Nephron (organoid): ENCODE results near the gene NEDD4.

Experiments
- H3K27ac Mint-ChIP-seq, 3 experiments: 2 replicates each; pipeline ENCODE4 v1.8.0; 2020; ENCODE audit warnings: mixed read lengths in 3 of 3, mild to moderate bottlenecking in 2 of 3, moderate library complexity in 1 of 3
- H3K27me3 Mint-ChIP-seq: 2 replicates; pipeline ENCODE4 v1.8.0; 2021; ENCODE audit warnings: low read depth, mild to moderate bottlenecking, moderate library complexity, mixed read lengths
- H3K36me3 Mint-ChIP-seq: 2 replicates; pipeline ENCODE4 v1.8.0; 2020; ENCODE audit warnings: low read depth, mixed read lengths
- H3K4me1 Mint-ChIP-seq: 2 replicates; pipeline ENCODE4 v1.8.0; 2020; ENCODE audit warnings: mixed read lengths
- H3K4me3 Mint-ChIP-seq, 3 experiments: 2 replicates each; pipeline ENCODE4 v1.8.0; 2020; ENCODE audit warnings: mild to moderate bottlenecking in 3 of 3, mixed read lengths in 3 of 3, moderate library complexity in 2 of 3
- H3K9me3 Mint-ChIP-seq: 2 replicates; pipeline ENCODE4 v1.8.0; 2020; ENCODE audit warnings: mixed read lengths
- TF ChIP-seq, protein P1 (sequence below), 3 experiments: fragments of 200-600 bp; sonication (generic); IDR thresholded peaks; one replicate each; pipeline ENCODE4 v1.5.0; 2021; ENCODE audit warnings: antibody characterized with exemption in 3 of 3; ENCODE audit not compliant: unreplicated experiment in 3 of 3

Gene NEDD4

DNA sequence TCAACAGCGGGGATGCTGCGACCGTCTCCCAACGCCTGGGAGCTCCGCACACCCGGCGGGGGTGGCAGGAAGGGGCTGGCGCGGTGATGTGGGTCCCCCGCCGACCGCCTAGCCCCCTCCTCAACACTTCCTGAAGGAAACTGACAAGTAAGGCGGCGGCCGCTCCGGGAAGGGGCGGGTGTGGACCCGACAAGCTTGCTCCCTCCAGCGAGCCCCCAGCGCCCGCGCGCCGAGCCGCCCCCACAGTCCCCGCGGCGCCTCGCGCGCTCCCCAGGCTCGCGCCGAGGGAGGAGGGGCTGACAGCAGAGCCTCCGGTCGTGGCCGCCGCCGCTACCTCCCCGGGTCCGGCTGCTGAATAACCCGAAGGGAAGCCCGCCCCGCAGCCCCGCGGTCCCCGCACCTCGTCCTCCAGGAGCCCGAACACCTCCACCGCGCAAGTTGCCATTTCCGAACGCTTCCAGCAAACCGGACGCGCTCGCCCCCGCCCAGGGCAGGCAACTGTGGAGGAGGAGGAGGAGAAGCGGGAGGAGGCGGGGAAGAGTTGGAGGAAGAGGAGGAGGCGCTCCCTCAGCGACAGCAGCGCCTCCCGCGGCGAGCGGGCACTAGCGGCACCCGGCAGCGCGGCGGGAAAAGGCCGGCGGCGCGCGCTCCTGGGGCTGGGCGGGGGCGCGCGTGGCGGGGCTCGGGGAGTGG is at the start of gene NEDD4:
NEDD4 (minus strand) TSS at position 502 of the 693 bp plus-strand sequence; CDS start at position 445, 57 bp downstream.
- TF ChIP-seq, protein P1, sequence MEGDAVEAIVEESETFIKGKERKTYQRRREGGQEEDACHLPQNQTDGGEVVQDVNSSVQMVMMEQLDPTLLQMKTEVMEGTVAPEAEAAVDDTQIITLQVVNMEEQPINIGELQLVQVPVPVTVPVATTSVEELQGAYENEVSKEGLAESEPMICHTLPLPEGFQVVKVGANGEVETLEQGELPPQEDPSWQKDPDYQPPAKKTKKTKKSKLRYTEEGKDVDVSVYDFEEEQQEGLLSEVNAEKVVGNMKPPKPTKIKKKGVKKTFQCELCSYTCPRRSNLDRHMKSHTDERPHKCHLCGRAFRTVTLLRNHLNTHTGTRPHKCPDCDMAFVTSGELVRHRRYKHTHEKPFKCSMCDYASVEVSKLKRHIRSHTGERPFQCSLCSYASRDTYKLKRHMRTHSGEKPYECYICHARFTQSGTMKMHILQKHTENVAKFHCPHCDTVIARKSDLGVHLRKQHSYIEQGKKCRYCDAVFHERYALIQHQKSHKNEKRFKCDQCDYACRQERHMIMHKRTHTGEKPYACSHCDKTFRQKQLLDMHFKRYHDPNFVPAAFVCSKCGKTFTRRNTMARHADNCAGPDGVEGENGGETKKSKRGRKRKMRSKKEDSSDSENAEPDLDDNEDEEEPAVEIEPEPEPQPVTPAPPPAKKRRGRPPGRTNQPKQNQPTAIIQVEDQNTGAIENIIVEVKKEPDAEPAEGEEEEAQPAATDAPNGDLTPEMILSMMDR (IDR thresholded peaks at IDR 0.05; ENCODE audit: unreplicated experiment in 3 of 3), result peak; percentile 36 to 47 (median 37)
- H3K9me3 Mint-ChIP-seq, result peaks cover 3% of the 10 kb centered on the region

DNA sequence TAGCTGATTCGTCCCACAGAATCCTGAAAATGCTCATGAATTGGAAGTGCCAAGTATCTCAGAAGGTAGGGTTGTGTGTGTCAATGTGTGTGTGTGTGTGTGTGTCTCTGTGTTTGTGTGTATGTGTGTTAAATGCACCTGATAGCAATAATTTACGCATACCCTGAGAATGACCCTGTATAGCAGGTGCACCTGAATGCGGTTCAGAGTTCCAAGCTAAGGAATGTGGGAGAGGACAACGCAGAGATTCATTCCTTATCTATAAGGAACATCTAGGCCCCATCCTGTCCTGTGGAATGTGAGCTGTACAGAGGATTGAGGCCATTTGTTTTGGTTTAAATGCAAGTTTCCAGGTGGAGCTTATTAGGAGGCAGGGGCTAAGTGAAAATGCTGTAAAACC is 49.1 kb upstream of the NEDD4 start:
- H3K9me3 Mint-ChIP-seq, result no peaks in the 10 kb centered on the region
- no peak overlapping the region for H3K4me3 Mint-ChIP-seq
- TF ChIP-seq, protein P1 (IDR thresholded peaks at IDR 0.05; ENCODE audit: unreplicated experiment in 3 of 3), result no peak
- H3K27ac Mint-ChIP-seq, result no peak overlapping the region
- peaks cover 4% of the 10 kb centered on the region for H3K27me3 Mint-ChIP-seq
- no peaks in the 10 kb centered on the region for H3K36me3 Mint-ChIP-seq
- peaks cover 4% of the 10 kb centered on the region for H3K4me1 Mint-ChIP-seq

More for the DNA sequence above, at the start of gene NEDD4:
- Mint-ChIP-seq H3K36me3 (peaks cover 18% of the 10 kb centered on the region), H3K4me3 (peak within 1 kb of the TSS; percentile 90 to 97 (median 97)), H3K27me3 (peaks cover 5% of the 10 kb centered on the region), H3K27ac (peak within 1 kb of the TSS; percentile 94 to 96 (median 95)), H3K4me1 (peaks cover 28% of the 10 kb centered on the region)

DNA sequence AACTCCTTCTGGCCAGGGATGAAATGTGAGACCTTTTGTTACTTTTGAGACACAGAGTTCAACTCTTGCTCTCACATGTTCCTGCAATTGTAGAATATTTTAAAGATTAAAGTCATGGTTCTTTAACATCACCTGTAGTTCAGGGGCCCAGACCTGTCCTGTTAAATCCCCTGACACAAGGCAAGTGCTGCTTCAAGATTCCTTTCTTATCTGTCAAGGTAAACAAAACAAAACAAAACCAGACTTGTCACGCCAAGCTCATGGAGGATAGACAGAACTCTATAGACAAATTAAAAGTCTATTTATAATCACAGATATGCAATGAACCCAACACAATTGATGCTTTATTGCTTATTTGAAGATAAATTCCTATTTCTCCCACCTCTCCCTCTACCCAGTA is 48.6 kb upstream of the NEDD4 start:
- no peak overlapping the region for H3K4me3 Mint-ChIP-seq
- H3K9me3 Mint-ChIP-seq, result no peaks in the 10 kb centered on the region
- peaks cover 4% of the 10 kb centered on the region for H3K27me3 Mint-ChIP-seq
- H3K36me3 Mint-ChIP-seq, result no peaks in the 10 kb centered on the region
- TF ChIP-seq, protein P1 (IDR thresholded peaks at IDR 0.05; ENCODE audit: unreplicated experiment in 3 of 3), result no peak
- no peak overlapping the region for H3K27ac Mint-ChIP-seq
- H3K4me1 Mint-ChIP-seq, result peaks cover 4% of the 10 kb centered on the region

DNA sequence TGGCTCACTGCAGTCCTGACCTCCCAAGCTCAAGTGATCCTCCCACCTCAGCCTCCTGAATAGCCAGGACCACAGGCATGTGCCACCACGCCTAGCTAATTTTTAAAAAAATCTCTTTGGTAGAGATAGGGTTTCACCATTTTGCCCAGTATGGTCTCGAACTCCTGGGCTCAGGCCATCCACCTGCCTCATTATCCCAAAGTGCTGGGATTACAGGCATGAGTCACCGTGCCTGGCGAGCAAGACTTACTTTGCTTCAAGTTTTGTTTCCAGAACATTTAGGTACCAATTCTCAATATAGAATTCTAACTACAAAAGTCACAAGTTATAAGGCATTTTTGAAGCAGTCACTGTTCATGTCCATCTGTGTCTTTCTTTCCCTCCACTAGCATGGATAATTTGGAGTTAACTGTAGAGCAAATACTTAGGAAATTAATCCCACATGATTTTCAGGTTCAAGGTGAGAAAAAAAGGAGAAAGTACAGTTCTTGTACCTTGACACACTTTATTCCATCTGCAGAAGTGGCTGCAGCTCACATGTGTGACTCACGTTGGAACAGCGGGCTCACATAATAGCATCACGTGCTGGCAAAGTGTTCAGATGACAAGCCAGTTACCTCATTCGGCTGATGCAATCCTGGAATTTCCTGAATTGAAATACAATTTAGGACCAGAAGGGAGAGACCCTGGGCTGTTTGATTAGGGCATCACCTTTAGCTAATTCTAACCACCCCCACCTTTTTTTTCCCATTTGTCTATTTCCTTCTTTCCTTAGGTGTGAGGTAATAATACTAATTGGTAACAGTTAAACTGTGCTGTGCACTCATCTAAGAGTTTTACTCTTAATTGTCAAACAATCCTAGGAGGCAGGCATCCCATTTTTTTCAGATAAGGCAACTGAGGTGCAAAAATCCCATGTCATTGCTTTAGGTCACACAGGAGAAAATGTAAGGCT is 46.9 kb upstream of the NEDD4 start:
- Mint-ChIP-seq H3K27ac (peak overlapping the region; percentile 78 to 88 (median 82)), H3K27me3 (peaks cover 4% of the 10 kb centered on the region), H3K36me3 (no peaks in the 10 kb centered on the region), H3K9me3 (no peaks in the 10 kb centered on the region), H3K4me3 (no peak overlapping the region), H3K4me1 (peaks cover 4% of the 10 kb centered on the region)
- TF ChIP-seq, protein P1 (IDR thresholded peaks at IDR 0.05; ENCODE audit: unreplicated experiment in 3 of 3), result no peak

DNA sequence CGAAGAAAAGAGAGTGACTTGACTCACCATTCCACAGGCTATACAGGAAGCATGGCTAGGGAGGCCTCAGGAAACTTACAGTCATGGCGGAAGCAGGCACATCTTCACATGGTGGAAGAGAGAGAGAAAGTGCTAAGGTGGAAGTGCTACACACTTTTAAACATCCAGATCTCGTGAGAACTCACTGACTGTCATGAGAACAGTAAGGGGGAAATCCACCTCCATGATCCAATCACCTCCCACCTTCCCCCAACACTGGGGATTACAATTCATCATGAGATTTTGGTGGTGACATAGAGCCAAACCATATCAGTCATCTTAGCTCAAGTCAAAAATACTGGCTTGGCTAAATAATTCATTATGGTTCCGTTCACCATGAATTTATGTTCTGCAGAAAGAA is 45.3 kb upstream of the NEDD4 start:
- H3K4me1 Mint-ChIP-seq, result peaks cover 4% of the 10 kb centered on the region
- H3K27me3 Mint-ChIP-seq, result peaks cover 5% of the 10 kb centered on the region
- H3K9me3 Mint-ChIP-seq, result no peaks in the 10 kb centered on the region
- no peaks in the 10 kb centered on the region for H3K36me3 Mint-ChIP-seq
- TF ChIP-seq, protein P1 (IDR thresholded peaks at IDR 0.05; ENCODE audit: unreplicated experiment in 3 of 3), result no peak
- peak overlapping the region in 1 of 3 experiments; percentile 58 for H3K27ac Mint-ChIP-seq
- no peak overlapping the region for H3K4me3 Mint-ChIP-seq
